ENCODE data around the gene ZSWIM3.

DNA sequence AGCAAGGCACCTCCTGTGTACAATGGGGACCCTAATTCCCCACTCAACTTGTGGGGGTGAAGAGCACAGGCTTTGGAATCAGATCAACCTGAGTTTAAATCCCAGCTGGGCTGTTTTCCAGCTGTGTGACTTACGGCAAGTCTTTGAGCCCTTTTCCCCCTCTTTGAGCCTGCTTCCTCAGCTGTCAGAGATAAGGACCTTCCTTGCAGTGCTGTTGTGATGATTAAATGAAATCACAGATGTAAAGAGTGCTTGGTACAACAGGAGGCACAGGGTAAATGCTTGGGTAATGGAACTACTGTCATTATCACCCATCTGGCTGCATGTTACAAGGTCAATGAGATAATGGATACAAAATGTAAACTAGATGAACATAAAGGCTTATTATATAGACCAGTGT is 20.6 kb upstream of the ZSWIM3 start:
- TF ChIP-seq, protein P1, sequence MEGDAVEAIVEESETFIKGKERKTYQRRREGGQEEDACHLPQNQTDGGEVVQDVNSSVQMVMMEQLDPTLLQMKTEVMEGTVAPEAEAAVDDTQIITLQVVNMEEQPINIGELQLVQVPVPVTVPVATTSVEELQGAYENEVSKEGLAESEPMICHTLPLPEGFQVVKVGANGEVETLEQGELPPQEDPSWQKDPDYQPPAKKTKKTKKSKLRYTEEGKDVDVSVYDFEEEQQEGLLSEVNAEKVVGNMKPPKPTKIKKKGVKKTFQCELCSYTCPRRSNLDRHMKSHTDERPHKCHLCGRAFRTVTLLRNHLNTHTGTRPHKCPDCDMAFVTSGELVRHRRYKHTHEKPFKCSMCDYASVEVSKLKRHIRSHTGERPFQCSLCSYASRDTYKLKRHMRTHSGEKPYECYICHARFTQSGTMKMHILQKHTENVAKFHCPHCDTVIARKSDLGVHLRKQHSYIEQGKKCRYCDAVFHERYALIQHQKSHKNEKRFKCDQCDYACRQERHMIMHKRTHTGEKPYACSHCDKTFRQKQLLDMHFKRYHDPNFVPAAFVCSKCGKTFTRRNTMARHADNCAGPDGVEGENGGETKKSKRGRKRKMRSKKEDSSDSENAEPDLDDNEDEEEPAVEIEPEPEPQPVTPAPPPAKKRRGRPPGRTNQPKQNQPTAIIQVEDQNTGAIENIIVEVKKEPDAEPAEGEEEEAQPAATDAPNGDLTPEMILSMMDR (IDR thresholded peaks at IDR 0.05; ENCODE audit: low read depth, low read length, missing input control), result no peak
- TF ChIP-seq TAF1 (conservative IDR thresholded peaks at IDR 0.05), result no peak
- TF ChIP-seq JUND (IDR thresholded peaks at IDR 0.05), result no peak
- no peak for TF ChIP-seq REST (IDR thresholded peaks at IDR 0.05)
- TF ChIP-seq NR2F2 (IDR thresholded peaks at IDR 0.05), result no peak
- no peak for TF ChIP-seq GABPA (IDR thresholded peaks at IDR 0.05 in 1 of 2, conservative IDR thresholded peaks at IDR 0.05 in 1 of 2)
- TF ChIP-seq, protein P2, sequence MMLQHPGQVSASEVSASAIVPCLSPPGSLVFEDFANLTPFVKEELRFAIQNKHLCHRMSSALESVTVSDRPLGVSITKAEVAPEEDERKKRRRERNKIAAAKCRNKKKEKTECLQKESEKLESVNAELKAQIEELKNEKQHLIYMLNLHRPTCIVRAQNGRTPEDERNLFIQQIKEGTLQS (IDR thresholded peaks at IDR 0.05), result no peak
- no peak for TF ChIP-seq YY1 (IDR thresholded peaks at IDR 0.05)
- TF ChIP-seq, protein P3, sequence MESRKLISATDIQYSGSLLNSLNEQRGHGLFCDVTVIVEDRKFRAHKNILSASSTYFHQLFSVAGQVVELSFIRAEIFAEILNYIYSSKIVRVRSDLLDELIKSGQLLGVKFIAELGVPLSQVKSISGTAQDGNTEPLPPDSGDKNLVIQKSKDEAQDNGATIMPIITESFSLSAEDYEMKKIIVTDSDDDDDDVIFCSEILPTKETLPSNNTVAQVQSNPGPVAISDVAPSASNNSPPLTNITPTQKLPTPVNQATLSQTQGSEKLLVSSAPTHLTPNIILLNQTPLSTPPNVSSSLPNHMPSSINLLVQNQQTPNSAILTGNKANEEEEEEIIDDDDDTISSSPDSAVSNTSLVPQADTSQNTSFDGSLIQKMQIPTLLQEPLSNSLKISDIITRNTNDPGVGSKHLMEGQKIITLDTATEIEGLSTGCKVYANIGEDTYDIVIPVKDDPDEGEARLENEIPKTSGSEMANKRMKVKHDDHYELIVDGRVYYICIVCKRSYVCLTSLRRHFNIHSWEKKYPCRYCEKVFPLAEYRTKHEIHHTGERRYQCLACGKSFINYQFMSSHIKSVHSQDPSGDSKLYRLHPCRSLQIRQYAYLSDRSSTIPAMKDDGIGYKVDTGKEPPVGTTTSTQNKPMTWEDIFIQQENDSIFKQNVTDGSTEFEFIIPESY (IDR thresholded peaks at IDR 0.05), result no peak
- TF ChIP-seq SP1 (IDR thresholded peaks at IDR 0.05), result no peak
- TF ChIP-seq HNF4G (IDR thresholded peaks at IDR 0.05), result no peak
- no peak for TF ChIP-seq RAD21 (IDR thresholded peaks at IDR 0.05)
- TF ChIP-seq MAX (IDR thresholded peaks at IDR 0.05), result no peak
- TF ChIP-seq FOXA1 (IDR thresholded peaks at IDR 0.05), result no peak

All from liver (tissue), 3 donors.